Measurements from ENCODE around the gene SETDB1. TPM values are rescaled to one million over a fixed set of nuclear protein-coding genes. Genes with fewer than 3 reads are reported as not detected.
A peak's percentile ranks its signal among the peaks of the same experiment; 100 is the strongest.
"Not testable (repeated sequence)": the region's sequence is repeated elsewhere in the genome, so short reads cannot be mapped to it uniquely, and the experiment has no call there.

Gene SETDB1
- total RNA-seq, result 10 to 100 TPM; 24.9 to 30.2 (median 27.7) TPM

- Histone ChIP-seq H3K27me3 (no peaks in the 10 kb centered on the region), H3K4me3 (peak within 1 kb of the TSS; percentile 66 to 85 (median 80)), H3K27ac (replicated peaks in 1 of 4) (peak within 1 kb of the TSS; percentile 83 to 86 (median 85)), H3K4me1 (peaks cover 7 to 30% (median 15%) of the 10 kb centered on the region in 4 donors), H3K36me3 (peaks cover 13 to 40% (median 37%) of the 10 kb centered on the region in 4 donors), H3K9me3 (no peaks in the 10 kb centered on the region)
- TF ChIP-seq POLR2AphosphoS5 (IDR thresholded peaks at IDR 0.05) (peak; percentile 84 to 96), EP300 (IDR thresholded peaks at IDR 0.05) (no peak), CTCF (IDR thresholded peaks at IDR 0.05) (peak in 2 of 3 experiments; percentile 19 to 43)
- under 1% methylated on average over 37 of the region's 39 CpGs for WGBS
- DNase-seq (ENCODE audit: extremely low spot score), result peak; percentile 98
- intact Hi-C loops (cut with DNase I), result no loop called here
These were observed at the start of gene SETDB1 for GRCh38 chr1:150926097-150926741. SETDB1 (plus strand) TSS chr1:150926363; CDS start chr1:150927715, 1,352 bp downstream.

- not testable (repeated sequence) for H3K27me3 ChIP-seq; DNase-seq (ENCODE audit: extremely low spot score); H3K4me3 ChIP-seq; H3K9me3 ChIP-seq; H3K36me3 ChIP-seq; H3K27ac ChIP-seq (replicated peaks in 1 of 4)
- WGBS, result 83% methylated on average over 2 of the region's 2 CpGs
- intact Hi-C loops (cut with DNase I), result loop anchor here (5.0 kb wide), 1 partner anchor 93 kb away; the partner anchor contains the start of gene CERS2
- peaks cover 0 to 22% (median 20%) of the 10 kb centered on the region in 4 donors for H3K4me1 ChIP-seq
These were observed 47.2 kb upstream of the SETDB1 start for GRCh38 chr1:150878931-150879330.

DNA sequence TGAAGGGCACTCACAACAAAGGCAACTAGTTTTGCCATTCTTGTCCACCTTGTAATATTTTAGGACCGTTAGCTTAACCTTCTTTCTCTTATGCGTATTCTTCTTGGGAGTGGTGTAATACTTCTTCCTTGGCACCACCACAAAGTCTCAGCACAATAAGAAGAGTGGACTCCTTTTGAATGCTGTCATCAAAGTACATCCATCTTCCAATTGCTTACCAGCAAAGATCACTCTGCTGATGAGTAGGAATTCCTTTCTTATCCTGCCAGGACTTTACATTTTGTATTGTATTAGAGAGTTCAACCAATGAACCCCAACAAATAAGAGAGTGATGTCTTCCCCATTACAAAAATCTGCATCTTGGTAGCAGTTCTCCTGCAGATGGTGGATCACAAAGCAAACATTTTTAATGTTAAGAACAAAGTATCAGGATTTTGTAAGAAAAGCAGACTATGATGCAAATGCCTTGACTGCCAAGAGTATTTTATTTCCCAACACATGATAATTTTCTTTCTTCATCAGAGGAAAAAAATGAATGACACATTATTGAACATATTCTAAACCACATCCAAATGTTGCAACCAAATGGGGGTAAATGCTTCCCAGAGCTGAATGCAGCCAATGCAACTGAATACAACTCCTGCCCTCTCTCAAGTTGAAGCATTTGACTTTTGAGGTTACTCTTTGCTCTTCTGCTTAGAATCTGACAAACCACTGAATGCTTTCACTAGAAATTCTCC lies 44.7 kb upstream of the SETDB1 start:
- Histone ChIP-seq H3K27ac (replicated peaks in 1 of 4) (peak overlapping the region; percentile 38 to 68 (median 56)), H3K4me3 (no peak overlapping the region), H3K27me3 (no peaks in the 10 kb centered on the region), H3K4me1 (peaks cover 0 to 8% (median 6%) of the 10 kb centered on the region in 4 donors), H3K9me3 (no peaks in the 10 kb centered on the region), H3K36me3 (no peaks in the 10 kb centered on the region)
- 63% methylated on average over 2 of the region's 2 CpGs for WGBS
- no peak for DNase-seq (ENCODE audit: extremely low spot score)
- TF ChIP-seq EP300 (IDR thresholded peaks at IDR 0.05), result no peak
- TF ChIP-seq POLR2A (IDR thresholded peaks at IDR 0.05; ENCODE audit: low read depth), result no peak
- TF ChIP-seq POLR2AphosphoS5 (IDR thresholded peaks at IDR 0.05), result peak in 1 of 2 donors; percentile 44
- intact Hi-C loops (cut with DNase I), result loop anchor here (5.0 kb wide), 1 partner anchor 41 kb away; no protein-coding TSS in a partner anchor

DNA sequence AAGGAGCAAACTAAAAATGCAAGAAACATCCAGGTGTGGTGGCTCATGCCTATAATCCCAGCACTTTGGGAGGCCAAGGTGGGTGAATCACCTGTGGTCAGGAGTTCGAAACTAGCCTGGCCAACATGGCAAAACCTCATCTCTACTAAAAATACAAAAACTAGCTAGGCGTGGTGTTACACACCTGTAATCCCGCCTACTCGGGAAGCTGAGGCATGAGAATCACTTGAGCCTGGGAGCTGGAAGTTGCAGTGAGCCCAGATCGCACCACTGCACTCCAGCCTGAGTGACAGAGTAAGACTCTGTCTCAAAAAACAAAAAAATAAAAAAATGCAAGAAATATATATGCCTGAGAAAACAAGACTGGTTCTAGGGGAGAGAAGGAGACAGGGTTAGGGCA lies 43.0 kb upstream of the SETDB1 start:
- not testable (repeated sequence) for H3K4me1 ChIP-seq; H3K27ac ChIP-seq (replicated peaks in 1 of 4); H3K27me3 ChIP-seq; DNase-seq (ENCODE audit: extremely low spot score); H3K4me3 ChIP-seq; H3K36me3 ChIP-seq; H3K9me3 ChIP-seq
- WGBS, result 93% methylated on average over 5 of the region's 5 CpGs
- intact Hi-C loops (cut with DNase I), result loop anchor here (5.0 kb wide), 1 partner anchor 39 kb away; no protein-coding TSS in a partner anchor

DNA sequence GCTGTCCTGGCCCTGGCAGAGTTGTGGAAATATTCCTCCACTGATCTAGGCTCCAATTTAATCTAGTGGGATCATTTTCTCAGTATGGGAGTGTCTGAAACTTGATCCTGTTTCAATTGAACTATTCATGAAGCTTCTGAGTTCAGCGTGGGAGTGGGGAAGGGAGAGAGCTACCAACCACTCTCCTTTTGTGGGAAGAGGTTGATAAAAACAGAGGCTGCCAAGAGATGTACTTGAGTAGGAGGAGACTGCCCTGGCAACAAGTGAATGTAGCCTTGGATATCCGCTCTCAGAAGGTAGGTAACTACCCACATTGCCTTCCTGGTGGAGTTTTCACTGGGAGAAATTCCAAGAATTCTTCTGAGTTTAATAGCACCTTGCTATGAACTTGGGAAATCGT lies 39.1 kb upstream of the SETDB1 start, which contains the start of gene CTXND2:
Gene CTXND2 (plus strand): TSS at position 119 of the 400 bp plus-strand sequence. CDS start 25,179 bp downstream, outside the sequence.
- WGBS, result 34% methylated on average over 3 of the region's 3 CpGs
- no peaks in the 10 kb centered on the region for H3K9me3 ChIP-seq
- H3K27ac ChIP-seq (replicated peaks in 1 of 4), result no peak within 1 kb of the TSS
- no peaks in the 10 kb centered on the region for H3K36me3 ChIP-seq
- H3K27me3 ChIP-seq, result no peaks in the 10 kb centered on the region
- intact Hi-C loops (cut with DNase I), result no loop called here
- DNase-seq (ENCODE audit: extremely low spot score), result no peak
- no peak within 1 kb of the TSS for H3K4me3 ChIP-seq
- no peaks in the 10 kb centered on the region for H3K4me1 ChIP-seq
- no peak for TF ChIP-seq POLR2AphosphoS5 (IDR thresholded peaks at IDR 0.05)
- no peak for TF ChIP-seq EP300 (IDR thresholded peaks at IDR 0.05)
- no peak for TF ChIP-seq POLR2A (IDR thresholded peaks at IDR 0.05; ENCODE audit: low read depth)
- TF ChIP-seq CTCF (IDR thresholded peaks at IDR 0.05), result no peak

DNA sequence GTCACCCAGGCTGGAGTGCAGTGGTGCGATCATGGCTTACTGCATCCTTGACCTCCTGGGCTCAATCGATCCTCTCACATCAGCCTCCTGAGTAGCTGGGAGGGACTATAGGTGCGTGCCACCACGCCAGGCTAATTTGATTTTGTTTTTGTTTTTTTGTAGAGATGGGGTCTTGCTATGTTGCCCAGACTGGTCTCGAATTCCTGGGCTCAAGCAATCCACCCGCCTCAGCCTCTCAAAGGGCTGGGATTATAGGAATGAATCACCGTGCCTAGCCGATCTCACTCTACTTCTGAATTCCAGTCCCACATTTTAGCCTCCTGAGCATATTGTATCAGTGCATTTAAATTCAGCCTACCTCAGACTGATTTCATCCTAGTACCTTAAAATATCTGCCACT lies 37.4 kb upstream of the SETDB1 start:
- no peak for TF ChIP-seq POLR2AphosphoS5 (IDR thresholded peaks at IDR 0.05)
- no peak for TF ChIP-seq POLR2A (IDR thresholded peaks at IDR 0.05; ENCODE audit: low read depth)
- no peak for TF ChIP-seq CTCF (IDR thresholded peaks at IDR 0.05)
- no peak for TF ChIP-seq EP300 (IDR thresholded peaks at IDR 0.05)
- H3K27me3 ChIP-seq, result no peaks in the 10 kb centered on the region
- no peaks in the 10 kb centered on the region for H3K9me3 ChIP-seq
- H3K4me3 ChIP-seq, result no peak overlapping the region
- H3K27ac ChIP-seq (replicated peaks in 1 of 4), result no peak overlapping the region
- no peaks in the 10 kb centered on the region for H3K4me1 ChIP-seq
- H3K36me3 ChIP-seq, result no peaks in the 10 kb centered on the region
- no peak for DNase-seq (ENCODE audit: extremely low spot score)
- 93% methylated on average over 8 of the region's 8 CpGs for WGBS
- intact Hi-C loops (cut with DNase I), result no loop called here

Measured in esophagus muscularis mucosa (tissue), 4 donors.